K562 (cell line): ENCODE data around the gene BRME1. TPM values are rescaled to one million over a fixed set of nuclear protein-coding genes. Genes with fewer than 3 reads are reported as not detected.

Experiments
- ATF3 ChIP-seq, 2 experiments: fragments of 450-650 bp in 1 of 2; sonication (generic) in 1 of 2; formaldehyde crosslinking in 1 of 2; IDR thresholded peaks in 1 of 2; conservative IDR thresholded peaks in 1 of 2; 2 replicates each; pipeline versions ENCODE4 v1.6.1 to v1.8.1; 2016 to 2023; ENCODE audit warnings: mild to moderate bottlenecking in 2 of 2, moderate library complexity in 2 of 2, inconsistent platforms in 1 of 2, missing genetic modification reagents in 1 of 2
- GTF2A2 ChIP-seq: IDR thresholded peaks from 2 replicates; pipeline ENCODE4 v1.6.1; 2016; ENCODE audit warnings: mild to moderate bottlenecking, missing genetic modification characterization, missing compliant biosample characterization
- JUND ChIP-seq, 2 experiments: IDR thresholded peaks; 2 replicates in 1 of 2; 3 replicates in 1 of 2; pipeline ENCODE4 v1.6.1; 2011; ENCODE audit warnings: borderline replicate concordance in 2 of 2, low read depth in 2 of 2, low read length in 2 of 2, improper control_type of control experiment in 1 of 2, missing biosample characterization in 1 of 2, missing genetic modification characterization in 1 of 2, missing genetic modification reagents in 1 of 2
- MLX ChIP-seq, 2 experiments: fragments of 450-650 bp in 1 of 2; sonication (generic) in 1 of 2; formaldehyde crosslinking; conservative IDR thresholded peaks; 2 replicates each; pipeline versions ENCODE4 v1.4.0 to v1.8.1; 2020 to 2022; ENCODE audit warnings: mild to moderate bottlenecking in 1 of 2, missing genetic modification reagents in 1 of 2
- NFRKB ChIP-seq: fragments of 450-650 bp; IDR thresholded peaks from 2 replicates; pipeline ENCODE4 v1.6.1; 2016; ENCODE audit warnings: low read depth
- NR2C1 ChIP-seq, 2 experiments: fragments of 450-650 bp; IDR thresholded peaks; 2 replicates each; pipeline ENCODE4 v1.6.1; 2017; ENCODE audit warnings: mild to moderate bottlenecking in 2 of 2, antibody characterized with exemption in 1 of 2, inconsistent platforms in 1 of 2, missing compliant biosample characterization in 1 of 2, missing genetic modification characterization in 1 of 2
- PRMT5 ChIP-seq: sonication (generic); formaldehyde crosslinking; IDR thresholded peaks from 2 replicates; pipeline ENCODE4 v1.5.0; 2020; ENCODE audit warnings: missing genetic modification reagents
- RBM17 ChIP-seq: fragments of 200-400 bp; formaldehyde crosslinking; IDR thresholded peaks from 2 replicates; pipeline ENCODE4 v1.6.1; 2017; ENCODE audit warnings: low read depth, mild to moderate bottlenecking, low read length, borderline replicate concordance
- SRSF7 ChIP-seq: fragments of 200-400 bp; formaldehyde crosslinking; optimal IDR thresholded peaks from 2 replicates; pipeline ENCODE3; 2017; ENCODE audit warnings: mild to moderate bottlenecking, low read depth, low read length
- THAP12 ChIP-seq: fragments of 250-450 bp; sonication (Bioruptor Pico); IDR thresholded peaks from 2 replicates; pipeline ENCODE4 v1.9.0; 2021; ENCODE audit warnings: mild to moderate bottlenecking, inconsistent platforms
- ZMIZ1 ChIP-seq, 2 experiments: fragments of 150-350 bp in 1 of 2; IDR thresholded peaks; 2 replicates each; pipeline ENCODE4 v1.6.1; 2012 to 2016; ENCODE audit warnings: low read depth in 2 of 2, low read length in 2 of 2, mild to moderate bottlenecking in 1 of 2, moderate library complexity in 1 of 2
- ZNF384 ChIP-seq: IDR thresholded peaks from 2 replicates; pipeline ENCODE4 v1.6.1; 2012; ENCODE audit warnings: low read depth, low read length, improper control_type of control experiment
- ZNF395 ChIP-seq: fragments of 200-800 bp; sonication (Bioruptor generic); IDR thresholded peaks from 2 replicates; pipeline ENCODE4 v1.6.1; 2017; ENCODE audit warnings: missing genetic modification characterization, missing compliant biosample characterization
- ZNF583 ChIP-seq: fragments of 250-450 bp; sonication (Bioruptor Pico); IDR thresholded peaks from 2 replicates; pipeline ENCODE4 v1.4.0; 2020
- polyA plus RNA-seq, 8 experiments: library from polyadenylated mRNA; depleted of rRNA in 4 of 8; stranded (reverse) in 5 of 8; unstranded in 3 of 8; fragments of >200 nt; fragmentation: Nextera tagmentation in 2 of 8; fragmentation: Illumina TruSeq in 1 of 8; extraction: Ambion mirVana in 2 of 8; extraction: Trizol in 1 of 8; gene quantifications; 2 replicates each; pipeline versions ENCODE4 v1.2.1 to v1.2.3, GENCODE V29; 2011 to 2014; ENCODE audit warnings: inconsistent platforms in 1 of 8, missing spikeins in 1 of 8
- total RNA-seq, 7 experiments: library from RNA; depleted of rRNA in 6 of 7; stranded (reverse); fragments of >200 nt in 6 of 7; fragmentation: Illumina TruSeq in 2 of 7; extraction: Trizol in 2 of 7; gene quantifications; 2 replicates each; pipeline versions ENCODE4 v1.2.1 to v1.2.3, GENCODE V29; 2011 to 2021; ENCODE audit warnings: low replicate concordance in 1 of 7

Gene BRME1
- total and polyA plus RNA-seq, 9 of the 15 experiments (the other 6 are each of a cell fraction or from before 2014, with no cell fraction given): 0.75 to 6.1 (median 3.6) TPM

GRCh38 chr19:13880059-13881043 lies 25.6 kb downstream of the BRME1 start (continued):
- TF ChIP-seq JUND (IDR thresholded peaks at IDR 0.05; ENCODE audit: borderline replicate concordance, low read depth, low read length): peak; percentile 100
- TF ChIP-seq JUND (tag; IDR thresholded peaks at IDR 0.05; ENCODE audit: borderline replicate concordance, low read depth, low read length): peak; percentile 98; the same call in 2 of the 3 replicates
- TF ChIP-seq NR2C1 (IDR thresholded peaks at IDR 0.05): 0 out of 2 replicates have a peak, but pooled peaks have one; percentile 47
- TF ChIP-seq NR2C1 (tag; IDR thresholded peaks at IDR 0.05): no peak
- no peak for TF ChIP-seq SRSF7
- no peak for TF ChIP-seq PRMT5
- TF ChIP-seq ATF3 (IDR thresholded peaks at IDR 0.05): peak; percentile 98
- peak; percentile 99 for TF ChIP-seq ATF3 (CRISPR knock-in tag; conservative IDR thresholded peaks at IDR 0.05)
- TF ChIP-seq ZNF395 (CRISPR knock-in tag): no peak
- TF ChIP-seq RBM17: no peak
- no peak for TF ChIP-seq MLX (CRISPR knock-in tag; conservative IDR thresholded peaks at IDR 0.05)
- TF ChIP-seq GTF2A2: no peak
- no peak for TF ChIP-seq THAP12 (CRISPR knock-in tag)
- 0 out of 2 replicates have a peak, but pooled peaks have one; percentile 73 for TF ChIP-seq ZNF583
- TF ChIP-seq ZNF384: 0 out of 2 replicates have a peak, but pooled peaks have one; percentile 51
- peak; percentile 78; the same call in 1 of the 2 replicates for TF ChIP-seq NFRKB
- 0 out of 4 replicates have a peak, but pooled peaks of 1 of the 2 experiments have one; percentile 60 for TF ChIP-seq ZMIZ1 (IDR thresholded peaks at IDR 0.05; ENCODE audit: low read depth in 2 of 2, low read length in 2 of 2)
